Suprapubic skin (tissue), 3 donors: ENCODE data around the gene KRTAP5-7.

Experiments used
- POLR2A ChIP-seq, 2 donors: fragments of 450-650 bp; IDR thresholded peaks; one replicate each; pipeline ENCODE4 v1.6.1; 2017; ENCODE audit warnings: antibody characterized with exemption in 2 of 2, mild to moderate bottlenecking in 2 of 2, moderate library complexity in 2 of 2
- TF ChIP-seq, protein P1 (sequence below), 2 donors: fragments of 200-600 bp in 1 of 2; fragments of 450-650 bp in 1 of 2; sonication (generic) in 1 of 2; IDR thresholded peaks; one replicate each; pipeline ENCODE4 v1.5.1; 2016 to 2019; ENCODE audit warnings: antibody characterized with exemption in 2 of 2, mild to moderate bottlenecking in 1 of 2, moderate library complexity in 1 of 2

DNA sequence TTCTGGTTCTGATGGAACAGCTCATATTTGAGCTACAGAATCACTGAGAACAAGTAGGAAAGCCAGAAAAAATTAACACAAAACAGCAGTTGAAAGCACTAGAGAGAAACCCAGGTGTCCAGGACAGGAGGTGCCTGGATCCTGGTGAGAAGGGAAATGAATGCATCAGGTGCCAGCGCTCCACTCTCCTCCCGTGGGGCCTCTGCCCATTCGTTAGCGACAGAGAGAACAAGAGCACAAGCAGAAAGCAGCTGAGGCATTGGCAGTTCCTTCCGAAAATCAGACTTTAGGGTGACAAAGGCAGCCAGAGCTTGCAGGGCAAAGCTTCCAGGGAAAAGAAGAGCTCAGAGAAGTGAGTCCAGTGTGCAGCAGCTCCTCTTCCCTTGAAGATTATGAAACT, 20.0 kb upstream of the KRTAP5-7 start:
- TF ChIP-seq POLR2A (IDR thresholded peaks at IDR 0.05) = no peak
- TF ChIP-seq, protein P1, sequence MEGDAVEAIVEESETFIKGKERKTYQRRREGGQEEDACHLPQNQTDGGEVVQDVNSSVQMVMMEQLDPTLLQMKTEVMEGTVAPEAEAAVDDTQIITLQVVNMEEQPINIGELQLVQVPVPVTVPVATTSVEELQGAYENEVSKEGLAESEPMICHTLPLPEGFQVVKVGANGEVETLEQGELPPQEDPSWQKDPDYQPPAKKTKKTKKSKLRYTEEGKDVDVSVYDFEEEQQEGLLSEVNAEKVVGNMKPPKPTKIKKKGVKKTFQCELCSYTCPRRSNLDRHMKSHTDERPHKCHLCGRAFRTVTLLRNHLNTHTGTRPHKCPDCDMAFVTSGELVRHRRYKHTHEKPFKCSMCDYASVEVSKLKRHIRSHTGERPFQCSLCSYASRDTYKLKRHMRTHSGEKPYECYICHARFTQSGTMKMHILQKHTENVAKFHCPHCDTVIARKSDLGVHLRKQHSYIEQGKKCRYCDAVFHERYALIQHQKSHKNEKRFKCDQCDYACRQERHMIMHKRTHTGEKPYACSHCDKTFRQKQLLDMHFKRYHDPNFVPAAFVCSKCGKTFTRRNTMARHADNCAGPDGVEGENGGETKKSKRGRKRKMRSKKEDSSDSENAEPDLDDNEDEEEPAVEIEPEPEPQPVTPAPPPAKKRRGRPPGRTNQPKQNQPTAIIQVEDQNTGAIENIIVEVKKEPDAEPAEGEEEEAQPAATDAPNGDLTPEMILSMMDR (IDR thresholded peaks at IDR 0.05) = no peak
